HG03342 (cell line): Measurements from ENCODE around the gene ACVRL1.
"Not testable (repeated sequence)": the region's sequence is repeated elsewhere in the genome, so short reads cannot be mapped to it uniquely, and the experiment has no call there.

Experiments used
- ATAC-seq: cut with Tn5 transposase; IDR thresholded peaks from one replicate; pipeline ENCODE4 v1.9.1; 2021; ENCODE audit warnings: mild to moderate bottlenecking, moderate library complexity; ENCODE audit not compliant: unreplicated experiment

Gene ACVRL1

GRCh38 chr12:51873251-51873994 is 33.9 kb upstream of the ACVRL1 start:
- no peak for ATAC-seq

DNA sequence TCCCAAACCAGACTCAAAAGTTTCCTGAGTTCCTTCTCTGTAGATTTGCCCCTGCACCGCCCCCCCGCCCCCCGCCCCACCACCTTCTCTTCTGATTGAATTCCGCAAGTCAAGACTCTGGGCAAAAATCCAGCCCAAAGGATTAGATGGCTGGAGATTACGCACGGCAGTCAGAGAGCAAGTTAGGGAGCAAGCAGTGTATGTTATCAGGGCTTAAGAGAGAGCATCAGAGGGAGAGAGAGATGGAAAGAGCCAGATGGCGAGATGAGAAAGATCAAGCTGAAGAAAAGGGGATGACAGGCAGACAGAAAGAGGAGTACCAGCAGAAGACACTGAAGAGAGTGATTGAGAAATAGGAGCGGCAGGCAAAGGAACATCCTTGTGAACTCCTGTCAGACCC is 33.3 kb upstream of the ACVRL1 start:
- ATAC-seq: no peak

- no peak for ATAC-seq
Observed at GRCh38 chr12:51874486-51874885, 32.8 kb upstream of the ACVRL1 start.

DNA sequence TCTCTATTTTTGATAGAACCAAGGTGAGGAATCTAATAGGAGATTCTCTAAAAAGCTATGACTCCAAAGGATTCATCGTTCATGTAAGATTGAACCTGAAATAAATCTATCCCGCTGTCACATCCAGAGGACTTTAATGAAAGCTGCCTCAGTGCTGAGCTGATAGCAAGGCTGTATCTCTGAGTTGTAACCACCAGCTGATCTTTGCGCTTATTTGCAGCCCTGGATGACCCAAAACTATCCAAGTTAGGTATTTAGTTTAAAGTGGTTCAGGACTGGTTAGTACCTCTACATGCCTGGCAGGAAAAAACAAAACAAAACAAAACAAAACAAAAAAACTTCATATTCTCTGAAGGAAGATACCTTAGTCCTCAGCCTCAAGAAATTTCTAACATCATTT is 28.2 kb upstream of the ACVRL1 start:
- no peak for ATAC-seq

DNA sequence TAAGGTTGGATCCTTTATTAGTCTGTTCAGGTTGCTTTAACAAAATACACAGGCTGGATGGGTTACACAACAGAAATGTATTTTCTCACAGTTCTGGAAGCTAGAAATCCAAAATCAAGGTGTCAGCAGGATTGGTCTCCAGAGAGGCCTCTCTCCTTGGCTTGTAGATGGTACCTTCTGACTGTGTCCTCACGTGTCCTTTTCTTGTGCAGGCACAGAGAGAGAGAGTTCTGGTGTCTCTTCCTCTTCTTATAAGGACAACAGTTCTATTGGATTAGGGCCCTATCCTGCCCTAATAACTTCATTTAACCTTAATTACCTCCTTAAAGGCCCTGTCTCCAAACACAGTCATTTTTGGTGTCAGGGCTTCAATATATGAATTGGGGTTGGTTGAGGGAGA is 24.0 kb upstream of the ACVRL1 start:
- ATAC-seq: no peak

GRCh38 chr12:51883998-51884675 is 23.2 kb upstream of the ACVRL1 start:
- no peak for ATAC-seq

DNA sequence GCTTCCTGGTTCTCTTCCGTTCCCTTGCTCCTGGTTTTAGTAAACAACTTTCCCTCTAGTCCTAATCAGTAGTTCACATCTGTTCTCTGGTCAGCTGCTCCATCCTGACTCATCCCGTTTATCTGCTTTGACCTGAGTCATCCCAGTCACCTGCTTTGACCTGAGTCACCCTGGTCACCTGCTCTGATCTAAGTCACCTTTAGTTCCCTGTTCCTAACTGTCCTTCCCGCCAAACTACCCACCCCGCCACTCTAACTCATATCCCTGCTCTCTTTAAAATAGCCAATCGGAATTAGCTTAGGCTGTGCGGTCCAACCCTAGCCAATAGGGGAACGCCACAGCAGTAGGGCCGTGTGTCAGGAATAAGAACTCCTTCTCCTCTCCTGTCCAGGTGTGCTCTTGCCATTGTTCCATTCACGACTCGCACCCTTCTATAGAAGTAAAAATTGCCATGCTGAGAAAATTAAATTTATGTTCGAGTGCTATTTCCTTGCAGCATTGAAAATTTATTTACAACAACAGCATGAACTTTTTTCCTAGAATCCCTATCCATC is 22.6 kb upstream of the ACVRL1 start:
- no peak for ATAC-seq

GRCh38 chr12:51885294-51886020 is 21.8 kb upstream of the ACVRL1 start:
- not testable (repeated sequence) for ATAC-seq

DNA sequence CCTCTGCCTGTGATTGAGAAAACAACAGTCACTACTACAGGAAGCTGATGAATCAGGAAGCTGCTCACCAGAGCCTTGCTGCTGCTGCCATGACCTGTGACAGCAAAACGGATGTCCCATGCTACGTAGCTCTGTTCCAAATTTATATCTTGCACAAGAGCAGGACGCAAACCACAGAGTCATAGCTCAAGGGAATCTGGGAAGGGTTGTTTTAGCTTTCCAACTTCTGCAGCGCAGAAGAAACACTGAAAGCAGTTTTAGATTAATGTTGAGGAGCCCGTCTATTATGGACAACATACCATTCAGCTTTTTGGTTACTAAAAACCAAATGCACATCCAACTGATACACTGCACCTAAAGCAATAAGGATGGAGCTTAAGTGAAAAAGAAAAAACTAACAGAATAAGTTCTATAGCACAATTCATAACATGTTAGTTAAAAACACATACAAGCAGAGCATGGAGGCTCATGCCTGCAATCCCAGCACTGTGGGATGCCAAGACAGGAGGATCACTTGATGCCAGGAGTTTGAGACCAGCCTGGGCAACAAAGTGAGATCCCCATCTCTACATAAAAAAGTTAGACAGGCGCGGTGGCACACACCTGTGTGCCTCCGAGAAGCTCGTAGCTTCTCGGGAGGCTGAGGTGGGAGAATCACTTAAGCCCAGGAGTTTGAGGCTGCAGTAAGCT is 21.1 kb upstream of the ACVRL1 start:
- no peak for ATAC-seq

GRCh38 chr12:51887476-51888315 is 19.6 kb upstream of the ACVRL1 start, which contains the start of gene ANKRD33:
Gene ANKRD33 (plus strand): TSS chr12:51888103. CDS start chr12:51888187, 84 bp downstream.
- no peak for ATAC-seq

GRCh38 chr12:51888316-51889215 is 18.7 kb upstream of the ACVRL1 start:
- no peak for ATAC-seq

GRCh38 chr12:51889216-51890132 is 17.8 kb upstream of the ACVRL1 start:
- ATAC-seq: no peak

- ATAC-seq: no peak
Observed at GRCh38 chr12:51890133-51890464, 17.2 kb upstream of the ACVRL1 start.

- no peak for ATAC-seq
Observed at GRCh38 chr12:51890511-51891171, 16.7 kb upstream of the ACVRL1 start.

DNA sequence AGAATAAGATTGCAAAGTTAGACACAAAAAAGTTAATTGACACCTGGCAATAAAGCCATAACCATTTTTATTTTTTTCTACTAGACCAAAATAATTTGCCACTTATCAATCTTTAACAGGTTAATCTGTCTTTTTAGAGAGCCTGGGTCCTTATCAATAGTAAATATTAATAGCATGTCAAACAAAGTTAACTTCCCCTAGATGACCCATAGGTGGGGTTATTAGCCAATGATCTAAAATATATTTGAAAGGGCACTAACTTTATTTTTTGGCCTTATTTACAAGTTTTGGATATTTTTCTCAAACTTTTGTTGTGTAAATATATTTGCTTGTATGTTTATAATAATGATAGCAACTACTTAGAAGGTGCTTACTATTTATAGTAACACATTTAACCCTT is 15.5 kb upstream of the ACVRL1 start:
- no peak for ATAC-seq

DNA sequence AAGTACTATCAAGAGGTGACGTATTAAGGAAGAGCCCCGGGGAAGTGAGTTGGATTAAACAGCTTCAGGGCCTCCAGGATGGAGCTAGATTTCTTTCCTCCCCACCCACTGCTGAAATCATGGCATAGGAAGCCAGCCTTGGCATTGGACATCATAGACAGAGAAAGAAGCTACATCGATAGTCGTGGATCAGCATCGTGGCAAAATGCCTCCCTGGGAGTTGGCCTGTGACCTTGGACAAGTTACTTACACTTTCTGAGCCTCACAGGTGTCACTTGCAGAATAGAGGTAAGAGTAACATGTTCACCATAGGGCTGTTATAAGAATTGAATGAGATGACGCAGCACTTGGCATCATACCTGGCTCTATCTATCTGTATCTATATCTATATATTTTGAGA is 13.5 kb upstream of the ACVRL1 start:
- ATAC-seq: no peak

DNA sequence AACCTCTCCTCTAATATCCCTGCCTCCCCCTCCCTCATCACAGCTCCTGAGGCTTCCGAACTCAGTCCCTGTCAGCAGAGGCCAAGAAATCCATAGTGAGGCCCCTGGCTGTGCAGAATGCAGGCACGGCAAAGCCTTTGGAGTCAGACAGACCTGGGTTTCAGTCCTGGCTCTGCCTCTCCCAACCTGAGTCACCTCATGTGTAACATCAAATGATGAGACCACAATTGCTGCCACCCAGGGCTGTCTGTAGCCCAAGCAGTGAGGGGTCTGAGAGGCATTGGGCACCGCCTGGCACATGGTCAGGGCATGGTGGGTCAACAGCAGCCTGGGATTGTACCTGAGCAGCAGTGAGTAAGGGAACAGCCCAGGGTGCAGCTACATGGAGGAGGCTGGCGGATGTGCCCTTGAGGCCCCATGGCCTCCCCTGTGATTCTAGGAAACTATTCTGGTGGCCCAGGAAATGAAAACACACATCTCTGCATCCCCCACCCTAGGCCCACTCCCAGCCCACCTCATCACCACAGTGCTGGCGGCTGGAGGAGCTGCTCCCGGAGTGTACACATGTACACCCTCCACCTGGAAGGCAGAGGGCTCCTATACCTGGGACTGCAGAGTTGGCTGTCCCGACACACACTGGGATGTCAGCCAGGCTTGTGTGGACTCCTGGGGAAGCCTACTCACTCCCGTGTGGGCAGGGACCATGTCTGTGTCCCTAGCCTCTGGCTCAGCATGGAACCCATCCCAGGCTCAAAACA is 11.7 kb upstream of the ACVRL1 start:
- ATAC-seq: no peak
